HG03520 (cell line): ENCODE measurements around the gene SPTBN5.

Source experiments
- ATAC-seq: cut with Tn5 transposase; IDR thresholded peaks from one replicate; pipeline ENCODE4 v1.9.1; 2021; ENCODE audit warnings: mild to moderate bottlenecking, moderate library complexity; ENCODE audit not compliant: unreplicated experiment

Gene SPTBN5

GRCh38 chr15:41904541-41905005 is 10.7 kb upstream of the SPTBN5 start:
- ATAC-seq = no peak

GRCh38 chr15:41903782-41904181 is 9.9 kb upstream of the SPTBN5 start:
- no peak for ATAC-seq

GRCh38 chr15:41901431-41901830 is 7.6 kb upstream of the SPTBN5 start:
- no peak for ATAC-seq

DNA sequence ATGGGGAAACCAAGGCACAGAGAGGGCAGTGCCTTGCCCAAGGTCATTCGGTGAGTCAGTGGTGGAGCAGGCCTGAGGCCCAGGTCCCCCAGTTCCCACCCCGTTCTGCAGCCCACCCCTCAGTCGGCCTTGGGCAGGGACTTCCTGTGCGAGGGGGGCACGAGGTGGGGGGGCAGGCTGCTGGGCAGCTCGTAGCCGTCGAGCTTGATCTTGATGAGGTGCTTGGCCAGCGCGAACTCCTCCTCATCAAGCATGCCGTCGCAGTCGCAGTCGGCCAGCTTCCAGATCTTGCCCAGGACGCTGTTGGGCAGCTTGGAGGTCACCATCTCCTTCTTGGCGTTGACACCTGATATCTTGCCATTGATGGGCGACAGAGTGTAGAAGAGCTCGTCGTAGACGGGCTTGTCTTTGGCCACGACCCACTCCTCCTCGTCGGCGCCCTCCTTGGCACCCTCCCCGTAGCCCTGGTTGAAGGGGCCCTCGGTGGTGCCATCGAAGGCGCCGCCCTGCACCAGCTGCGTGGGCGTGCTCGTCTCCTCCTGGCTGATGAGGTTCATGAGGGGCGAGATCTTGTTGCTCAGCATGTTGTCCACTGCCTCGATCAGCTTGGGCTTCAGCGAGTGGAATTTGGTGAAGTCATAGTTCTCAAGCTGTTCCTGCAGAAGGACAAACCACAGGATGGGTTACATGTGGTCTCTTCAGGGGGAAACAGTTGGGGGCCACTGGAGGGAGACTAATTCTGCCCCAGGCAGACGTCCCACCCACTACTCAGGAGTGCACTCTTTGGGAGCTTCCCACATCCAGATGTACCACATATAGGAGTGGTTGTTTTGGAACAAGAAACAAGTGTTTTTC is 6.9 kb upstream of the SPTBN5 start:
- no peak for ATAC-seq

DNA sequence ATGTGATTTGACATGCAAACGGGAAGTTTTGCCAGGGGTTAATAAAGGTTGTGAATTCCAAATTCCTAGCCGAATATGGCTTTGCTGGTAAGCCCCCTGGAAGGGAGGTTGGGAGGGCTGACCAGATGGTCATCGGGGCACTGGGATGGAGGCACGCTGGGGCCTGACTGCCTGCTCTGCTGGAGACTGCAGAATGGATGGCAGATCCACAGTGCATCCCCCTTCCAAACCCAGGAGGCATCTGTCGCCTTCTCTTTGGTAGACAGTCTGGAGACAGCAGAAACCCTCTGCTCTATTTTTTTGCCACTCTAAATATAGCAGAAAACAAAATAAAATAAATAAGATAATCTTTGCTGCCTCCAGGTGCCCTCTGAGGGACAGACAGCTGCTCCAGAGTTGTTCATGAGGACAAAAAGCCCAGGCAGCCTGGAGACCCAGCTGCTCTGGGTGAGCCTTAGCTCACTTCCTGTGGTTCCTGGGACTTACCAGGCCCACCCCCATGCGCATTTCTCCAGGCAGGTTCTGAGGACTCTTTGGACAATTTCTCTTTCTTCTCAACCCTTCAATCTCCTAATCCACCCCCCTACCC is 6.1 kb upstream of the SPTBN5 start:
- ATAC-seq = no peak

- no peak for ATAC-seq
Observed at GRCh38 chr15:41897363-41897799, 3.5 kb upstream of the SPTBN5 start.

GRCh38 chr15:41896566-41896965 is 2.7 kb upstream of the SPTBN5 start:
- ATAC-seq = no peak

DNA sequence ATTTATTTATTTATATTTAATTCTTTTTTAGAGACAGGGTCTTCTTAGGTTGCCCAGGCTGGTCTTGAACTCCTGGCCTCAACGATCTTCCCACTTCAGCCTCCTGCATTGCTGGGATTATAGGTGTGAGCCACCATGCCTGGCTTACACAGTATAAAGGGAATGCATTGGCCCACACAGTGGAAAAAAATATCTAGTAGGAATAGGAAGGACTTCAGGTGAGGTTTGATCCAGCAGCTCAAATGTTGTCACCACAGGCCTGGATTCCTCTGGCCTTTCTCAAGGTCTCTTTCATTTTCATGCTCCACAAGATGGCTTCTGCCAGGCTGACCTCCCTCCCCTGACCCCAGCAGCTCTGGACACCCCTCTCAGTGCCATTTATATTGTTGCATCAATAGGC is 2.1 kb upstream of the SPTBN5 start:
- no peak for ATAC-seq

- ATAC-seq = no peak
Observed at GRCh38 chr15:41895491-41895890, 1.6 kb upstream of the SPTBN5 start.

- peak; percentile 91 for ATAC-seq
Observed at GRCh38 chr15:41894791-41895463, 1.1 kb upstream of the SPTBN5 start.

DNA sequence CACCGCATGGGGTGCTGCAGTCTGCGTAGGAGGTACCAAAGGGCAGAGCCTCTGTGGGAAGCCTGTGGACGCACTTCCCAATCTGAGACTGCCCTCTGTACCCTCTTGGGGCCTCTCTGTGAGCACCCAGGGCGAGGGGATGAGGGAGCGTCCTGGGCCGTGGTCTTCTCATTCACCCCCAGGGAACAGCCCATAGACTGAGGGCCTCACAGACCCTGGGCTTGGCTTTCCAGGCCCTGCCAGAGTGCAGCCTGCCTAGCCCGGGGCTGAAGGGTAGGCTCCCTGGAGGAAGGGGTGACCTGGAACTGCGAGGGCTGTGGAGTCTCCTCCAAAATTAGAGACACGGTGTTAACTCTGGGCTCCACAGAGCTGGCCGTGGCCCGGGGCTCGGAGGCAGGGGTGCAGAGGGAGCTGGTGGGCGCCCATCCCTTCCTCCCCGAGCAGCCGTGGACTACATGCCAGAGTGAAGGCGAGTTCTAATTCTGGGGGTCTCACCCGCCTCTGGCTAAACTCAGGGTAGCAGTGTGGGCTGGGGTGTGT is 468 bp upstream of the SPTBN5 start:
- no peak for ATAC-seq

GRCh38 chr15:41892621-41893421 is 1.0 kb downstream of the SPTBN5 start:
- no peak for ATAC-seq

GRCh38 chr15:41891946-41892345 is 1.9 kb downstream of the SPTBN5 start:
- no peak for ATAC-seq

- no peak for ATAC-seq
Observed at GRCh38 chr15:41891226-41891625, 2.6 kb downstream of the SPTBN5 start.

- ATAC-seq = no peak
Observed at GRCh38 chr15:41890050-41890690, 3.7 kb downstream of the SPTBN5 start.

GRCh38 chr15:41888662-41889253 is 5.1 kb downstream of the SPTBN5 start:
- ATAC-seq = no peak

- no peak for ATAC-seq
Observed at GRCh38 chr15:41887893-41888292, 6.0 kb downstream of the SPTBN5 start.

DNA sequence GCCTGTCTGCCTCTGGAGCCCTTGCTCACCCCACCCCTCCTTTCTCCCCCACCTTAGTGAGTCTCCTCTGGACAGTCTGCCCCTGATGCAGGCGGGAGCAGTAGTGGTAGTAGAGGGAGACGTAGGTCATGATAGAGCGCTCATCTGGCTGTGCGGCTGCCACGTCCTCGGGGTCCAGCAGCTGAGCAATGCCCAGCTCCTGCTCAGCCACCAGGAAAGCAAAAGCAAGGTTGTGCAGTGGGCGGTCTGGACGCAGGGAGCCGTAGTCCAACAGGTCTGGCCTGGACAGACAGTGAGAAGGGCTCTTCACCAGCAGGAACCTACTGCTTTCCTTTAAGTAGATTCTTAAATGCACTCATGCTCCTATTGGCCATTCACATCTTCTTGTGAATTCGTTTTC is 6.7 kb downstream of the SPTBN5 start:
- no peak for ATAC-seq

- no peak for ATAC-seq
Observed at GRCh38 chr15:41886741-41887140, 7.1 kb downstream of the SPTBN5 start.

- ATAC-seq = no peak
Observed at GRCh38 chr15:41885841-41886240, 8.0 kb downstream of the SPTBN5 start.
